GM12874 (cell line): ENCODE data around the gene PRR7.

ENCODE experiments used
- CTCF ChIP-seq: IDR thresholded peaks from 2 replicates; pipeline ENCODE4 v1.5.1; 2011; ENCODE audit warnings: low read depth, mild to moderate bottlenecking, control low read depth, low read length, moderate library complexity; ENCODE audit not compliant: insufficient read depth

PRR7 gene

DNA sequence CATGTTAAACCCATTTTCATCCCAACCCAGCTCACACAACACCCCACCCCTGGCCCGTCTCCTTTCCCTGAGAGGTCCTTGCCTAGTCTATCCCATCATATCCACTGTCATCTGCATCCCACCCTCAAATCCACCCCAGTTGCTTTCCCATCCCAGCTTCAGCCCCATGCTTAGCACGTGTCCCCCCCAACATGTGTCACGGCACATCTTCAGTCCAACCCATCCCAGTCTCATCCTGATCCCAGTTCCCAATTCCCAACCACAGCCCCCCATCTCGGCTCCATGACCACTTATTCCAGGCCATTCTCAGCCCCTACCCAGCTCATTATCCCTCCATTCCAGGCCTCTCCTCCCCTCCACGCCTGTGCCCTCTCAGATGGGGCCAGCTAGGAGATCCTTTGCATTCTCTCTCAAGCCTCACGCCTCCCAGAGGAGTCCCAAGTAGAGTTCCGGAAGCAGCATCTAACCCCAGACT, 27.4 kb downstream of the PRR7 start:
- TF ChIP-seq CTCF = no peak

- no peak for TF ChIP-seq CTCF
Observed at GRCh38 chr5:177474846-177475562, 28.4 kb downstream of the PRR7 start.

GRCh38 chr5:177475563-177476427, 29.2 kb downstream of the PRR7 start:
- no peak for TF ChIP-seq CTCF

- no peak for TF ChIP-seq CTCF
Observed at GRCh38 chr5:177476531-177477233, 30.1 kb downstream of the PRR7 start.

DNA sequence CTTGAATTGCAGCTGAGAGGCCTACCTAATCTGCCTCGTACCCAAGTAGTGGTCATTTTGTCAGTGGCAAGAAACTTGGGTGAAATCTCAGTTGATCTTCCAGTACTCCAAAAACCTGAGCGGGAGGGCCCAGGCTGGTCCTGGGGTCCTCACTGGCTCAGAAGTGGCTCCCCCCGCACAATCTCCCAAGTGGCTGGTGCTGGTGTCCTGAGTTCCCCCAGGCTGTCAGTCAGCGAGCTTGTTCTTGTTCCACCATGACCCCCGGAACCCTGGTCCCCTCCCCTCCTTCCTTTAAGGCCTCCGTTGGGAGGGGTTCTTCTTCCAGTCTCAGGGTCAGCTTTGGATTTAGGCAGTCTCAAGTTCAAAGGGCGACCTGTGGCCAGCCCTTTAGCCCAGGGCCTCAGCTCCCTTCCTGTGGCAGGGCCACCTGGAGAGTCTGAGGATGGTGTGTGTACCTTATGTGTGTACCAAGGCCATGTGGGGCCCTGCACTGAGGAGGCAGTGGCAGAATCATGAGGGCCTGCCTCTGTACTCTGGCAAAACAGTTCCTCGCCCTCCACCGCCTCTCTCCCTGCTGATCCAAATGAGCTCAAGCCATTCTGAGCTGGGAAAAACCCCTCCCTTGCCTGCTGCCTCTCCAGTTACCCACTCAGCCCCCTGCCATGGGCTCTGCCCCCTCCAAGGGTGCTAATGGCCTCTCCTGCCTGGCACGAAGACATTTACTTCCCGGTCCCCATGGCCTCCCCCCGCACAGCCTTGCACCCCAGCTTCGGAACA, 31.3 kb downstream of the PRR7 start:
- TF ChIP-seq CTCF = no peak

DNA sequence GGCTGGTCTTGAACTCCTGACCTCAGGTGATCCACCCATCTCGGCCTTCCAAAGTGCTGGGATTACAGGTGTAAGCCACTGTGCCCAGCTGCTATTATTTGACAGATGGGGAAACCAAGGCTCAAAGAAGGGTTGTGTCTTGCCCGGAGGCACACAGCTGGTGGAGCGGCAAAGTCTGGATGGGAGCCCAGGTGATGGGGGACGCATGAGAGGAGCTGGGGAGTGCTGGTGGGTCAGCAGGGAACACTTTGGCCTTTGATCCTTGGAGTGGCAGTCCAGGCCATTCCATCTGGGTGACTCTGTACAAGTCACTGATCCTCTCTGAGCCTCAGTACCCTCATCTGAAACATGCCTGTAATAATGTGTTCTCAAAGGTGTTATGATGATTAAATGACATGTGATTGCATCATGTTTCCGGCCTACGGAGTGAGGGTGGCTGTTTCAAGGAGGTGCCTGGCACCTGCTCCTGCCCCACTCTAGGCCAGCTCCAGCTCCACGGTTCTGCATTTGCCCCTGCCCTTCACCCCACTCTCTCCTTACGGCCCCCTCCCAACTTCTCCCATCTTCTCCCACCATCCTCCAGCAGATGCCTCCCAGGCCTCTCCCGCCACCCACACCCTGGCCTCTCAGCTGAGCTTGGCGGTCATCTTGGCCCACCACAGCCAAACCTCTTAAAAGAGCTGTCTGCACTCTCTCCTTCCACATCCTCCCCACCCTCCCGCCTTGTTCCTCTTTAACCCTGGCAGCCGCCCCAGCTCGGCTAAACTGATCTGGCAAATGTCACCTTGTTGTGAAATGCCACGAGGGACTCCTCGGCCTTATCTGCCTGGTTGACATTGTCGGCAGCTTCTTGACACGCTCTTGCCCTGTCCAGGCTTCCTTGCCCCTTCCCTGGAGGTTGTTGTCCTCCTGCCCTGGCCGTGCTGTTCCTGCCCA, 32.4 kb downstream of the PRR7 start:
- TF ChIP-seq CTCF = no peak
